Measurements from ENCODE around the gene TMLHE. TPM values are rescaled to one million over a fixed set of nuclear protein-coding genes. Genes with fewer than 3 reads are reported as not detected.
A peak's percentile ranks its signal among the peaks of the same experiment; 100 is the strongest.
"Not testable (repeated sequence)": the region's sequence is repeated elsewhere in the genome, so short reads cannot be mapped to it uniquely, and the experiment has no call there.

Gene TMLHE
- total and polyA plus RNA-seq, 2 donors (not counting 1 experiment from before 2014, with no cell fraction given): 14.9 to 26.9 TPM

- Mint-ChIP-seq H3K4me3 (no peak overlapping the region), H3K27ac (no peak overlapping the region), H3K4me1 (peaks cover 6% of the 10 kb centered on the region), H3K27me3 (peaks cover 9% of the 10 kb centered on the region), H3K9me3 (ENCODE audit: insufficient read depth) (no peaks in the 10 kb centered on the region)
- Histone ChIP-seq H3K9ac (ENCODE audit: low read length) (no peak overlapping the region), H3K9me3 (ENCODE audit: control extremely low read depth in 1 of 3, control insufficient read depth in 2 of 3, insufficient read depth in 1 of 3, low read length in 2 of 3) (no peaks in the 10 kb centered on the region), H3K79me2 (ENCODE audit: control insufficient read depth, insufficient read depth, low read length) (no peaks in the 10 kb centered on the region), H4K20me1 (ENCODE audit: control insufficient read depth, insufficient read depth, low read length, poor library complexity, severe bottlenecking) (no peaks in the 10 kb centered on the region), H3K36me3 (replicated peaks in 1 of 2; ENCODE audit: control extremely low read depth in 1 of 2, control insufficient read depth in 1 of 2, extremely low read depth in 1 of 2, insufficient read depth in 2 of 2, low read length in 1 of 2) (no peaks in the 10 kb centered on the region), H2AFZ (ENCODE audit: insufficient read depth, low read depth, low read length, poor library complexity, severe bottlenecking) (no peak overlapping the region), H3K27ac (ENCODE audit: low read length in 2 of 2) (no peak overlapping the region), H3K27me3 (replicated peaks in 1 of 4; ENCODE audit: control extremely low read depth in 1 of 4, control insufficient read depth in 3 of 4, insufficient read depth in 4 of 4, low read length in 3 of 4) (no peaks in the 10 kb centered on the region), H3K4me1 (ENCODE audit: control insufficient read depth in 2 of 2, insufficient read depth in 2 of 2, low read length in 2 of 2) (no peaks in the 10 kb centered on the region), H3K4me3 (ENCODE audit: control extremely low read depth in 1 of 5, extremely low read depth in 1 of 5, insufficient read depth in 1 of 5, low read depth in 2 of 5, low read length in 4 of 5) (no peak overlapping the region), H3K4me2 (replicated peaks; ENCODE audit: low read depth, low read length, poor library complexity, severe bottlenecking) (no peak overlapping the region)
- intact Hi-C loops (cut with micrococcal nuclease): no loop called here
- TF ChIP-seq, protein P1, sequence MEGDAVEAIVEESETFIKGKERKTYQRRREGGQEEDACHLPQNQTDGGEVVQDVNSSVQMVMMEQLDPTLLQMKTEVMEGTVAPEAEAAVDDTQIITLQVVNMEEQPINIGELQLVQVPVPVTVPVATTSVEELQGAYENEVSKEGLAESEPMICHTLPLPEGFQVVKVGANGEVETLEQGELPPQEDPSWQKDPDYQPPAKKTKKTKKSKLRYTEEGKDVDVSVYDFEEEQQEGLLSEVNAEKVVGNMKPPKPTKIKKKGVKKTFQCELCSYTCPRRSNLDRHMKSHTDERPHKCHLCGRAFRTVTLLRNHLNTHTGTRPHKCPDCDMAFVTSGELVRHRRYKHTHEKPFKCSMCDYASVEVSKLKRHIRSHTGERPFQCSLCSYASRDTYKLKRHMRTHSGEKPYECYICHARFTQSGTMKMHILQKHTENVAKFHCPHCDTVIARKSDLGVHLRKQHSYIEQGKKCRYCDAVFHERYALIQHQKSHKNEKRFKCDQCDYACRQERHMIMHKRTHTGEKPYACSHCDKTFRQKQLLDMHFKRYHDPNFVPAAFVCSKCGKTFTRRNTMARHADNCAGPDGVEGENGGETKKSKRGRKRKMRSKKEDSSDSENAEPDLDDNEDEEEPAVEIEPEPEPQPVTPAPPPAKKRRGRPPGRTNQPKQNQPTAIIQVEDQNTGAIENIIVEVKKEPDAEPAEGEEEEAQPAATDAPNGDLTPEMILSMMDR (IDR thresholded peaks at IDR 0.05): no peak
- no peak for TF ChIP-seq EZH2 (IDR thresholded peaks at IDR 0.05; ENCODE audit: borderline replicate concordance, insufficient read depth, low read depth, low read length, poor library complexity, severe bottlenecking)
- no peak for ATAC-seq (ENCODE audit: low read depth)
- WGBS (ENCODE audit: insufficient coverage): no CpG with 5 or more reads among the region's 2 CpGs
- ChIA-PET POLR2A (no interaction called here), CTCF (no interaction called here)
- no peak for DNase-seq
Observed at GRCh38 chrX:155643240-155643639, 30.5 kb upstream of the TMLHE start.

DNA sequence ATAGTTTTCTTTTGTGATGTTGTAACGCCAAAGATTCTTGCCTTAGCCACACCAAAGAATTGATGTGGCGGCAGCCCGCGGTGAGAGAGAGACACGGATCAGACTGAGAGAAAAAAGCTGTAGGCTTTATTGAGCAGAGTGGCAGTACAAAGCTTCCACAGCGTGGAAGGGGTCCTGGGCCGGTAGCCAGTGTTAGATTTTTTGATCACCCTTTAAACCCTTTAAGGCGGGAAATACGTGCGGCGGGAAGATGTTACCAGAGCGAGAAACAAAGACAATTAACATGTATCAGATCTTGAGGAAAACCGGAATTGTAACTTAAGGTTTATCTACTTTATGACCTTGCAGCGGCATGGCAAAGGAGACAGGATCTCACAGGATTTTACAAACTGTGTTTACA, 28.6 kb upstream of the TMLHE start:
- H3K27me3 Mint-ChIP-seq; H3K79me2 ChIP-seq (ENCODE audit: control insufficient read depth, insufficient read depth, low read length); H3K27ac Mint-ChIP-seq; H3K27me3 ChIP-seq (replicated peaks in 1 of 4; ENCODE audit: control extremely low read depth in 1 of 4, control insufficient read depth in 3 of 4, insufficient read depth in 4 of 4, low read length in 3 of 4); H3K4me1 Mint-ChIP-seq; H3K36me3 ChIP-seq (replicated peaks in 1 of 2; ENCODE audit: control extremely low read depth in 1 of 2, control insufficient read depth in 1 of 2, extremely low read depth in 1 of 2, insufficient read depth in 2 of 2, low read length in 1 of 2); intact Hi-C loops (cut with micrococcal nuclease); H4K20me1 ChIP-seq (ENCODE audit: control insufficient read depth, insufficient read depth, low read length, poor library complexity, severe bottlenecking); H3K9me3 Mint-ChIP-seq (ENCODE audit: insufficient read depth); H3K9ac ChIP-seq (ENCODE audit: low read length); POLR2A ChIA-PET; CTCF ChIA-PET; H3K27ac ChIP-seq (ENCODE audit: low read length in 2 of 2); ATAC-seq (ENCODE audit: low read depth); H3K9me3 ChIP-seq (ENCODE audit: control extremely low read depth in 1 of 3, control insufficient read depth in 2 of 3, insufficient read depth in 1 of 3, low read length in 2 of 3); H3K4me2 ChIP-seq (replicated peaks; ENCODE audit: low read depth, low read length, poor library complexity, severe bottlenecking); H2AFZ ChIP-seq (ENCODE audit: insufficient read depth, low read depth, low read length, poor library complexity, severe bottlenecking); H3K4me1 ChIP-seq (ENCODE audit: control insufficient read depth in 2 of 2, insufficient read depth in 2 of 2, low read length in 2 of 2): not testable (repeated sequence)
- H3K4me3 Mint-ChIP-seq: peak overlapping the region; percentile 71
- 69% methylated on average over 10 of the region's 14 CpGs for WGBS (ENCODE audit: insufficient coverage)
- peak; percentile 1 for DNase-seq
- H3K4me3 ChIP-seq (ENCODE audit: control extremely low read depth in 1 of 5, extremely low read depth in 1 of 5, insufficient read depth in 1 of 5, low read depth in 2 of 5, low read length in 4 of 5): peak overlapping the region in 2 of 5 experiments; percentile 20 to 33
